Endothelial cell (in vitro differentiated cells): ENCODE results near the gene AVPI1. TPM values are rescaled to one million over a fixed set of nuclear protein-coding genes. Genes with fewer than 3 reads are reported as not detected.
A peak's percentile ranks its signal among the peaks of the same experiment; 100 is the strongest.
"Not testable (repeated sequence)": the region's sequence is repeated elsewhere in the genome, so short reads cannot be mapped to it uniquely, and the experiment has no call there.

Experiments
- DNase-seq: peaks from one replicate; pipeline ENCODE4 v3.0.0; 2021; ENCODE audit warnings: low spot score
- H3K27ac Mint-ChIP-seq: one replicate; pipeline ENCODE4 v1.8.0; 2021; ENCODE audit warnings: mixed read lengths, inconsistent platforms; ENCODE audit not compliant: unreplicated experiment
- H3K27me3 Mint-ChIP-seq: one replicate; pipeline ENCODE4 v1.8.0; 2021; ENCODE audit warnings: mild to moderate bottlenecking, moderate library complexity, mixed read lengths, inconsistent platforms; ENCODE audit not compliant: unreplicated experiment
- H3K36me3 Mint-ChIP-seq: one replicate; pipeline ENCODE4 v1.8.0; 2021; ENCODE audit warnings: mild to moderate bottlenecking, low read depth, mixed read lengths, inconsistent platforms; ENCODE audit not compliant: unreplicated experiment
- H3K4me1 Mint-ChIP-seq: one replicate; pipeline ENCODE4 v1.8.0; 2021; ENCODE audit warnings: mild to moderate bottlenecking, mixed read lengths, inconsistent platforms; ENCODE audit not compliant: unreplicated experiment
- H3K4me3 Mint-ChIP-seq: one replicate; pipeline ENCODE4 v1.8.0; 2021; ENCODE audit warnings: mild to moderate bottlenecking, mixed read lengths, inconsistent platforms; ENCODE audit not compliant: unreplicated experiment
- H3K9me3 Mint-ChIP-seq: one replicate; pipeline ENCODE4 v1.8.0; 2021; ENCODE audit warnings: mixed read lengths, inconsistent platforms; ENCODE audit not compliant: unreplicated experiment
- total RNA-seq: library from RNA; stranded (reverse); fragmentation: NEBNext Ultra II Directional; extraction: Animal tissue kit (Norgen Biotek cat#: 25700); gene quantifications from one replicate; pipeline ENCODE4 v1.2.1, GENCODE V29; 2021; ENCODE audit not compliant: unreplicated experiment
- TF ChIP-seq, protein P1 (sequence below): fragments of 200-600 bp; sonication (generic); IDR thresholded peaks from one replicate; pipeline ENCODE4 v1.5.0; 2021; ENCODE audit warnings: antibody characterized with exemption; ENCODE audit not compliant: unreplicated experiment

The AVPI1 gene
- total RNA-seq, 1 donor from 2014 or later, result 0.67 TPM

DNA sequence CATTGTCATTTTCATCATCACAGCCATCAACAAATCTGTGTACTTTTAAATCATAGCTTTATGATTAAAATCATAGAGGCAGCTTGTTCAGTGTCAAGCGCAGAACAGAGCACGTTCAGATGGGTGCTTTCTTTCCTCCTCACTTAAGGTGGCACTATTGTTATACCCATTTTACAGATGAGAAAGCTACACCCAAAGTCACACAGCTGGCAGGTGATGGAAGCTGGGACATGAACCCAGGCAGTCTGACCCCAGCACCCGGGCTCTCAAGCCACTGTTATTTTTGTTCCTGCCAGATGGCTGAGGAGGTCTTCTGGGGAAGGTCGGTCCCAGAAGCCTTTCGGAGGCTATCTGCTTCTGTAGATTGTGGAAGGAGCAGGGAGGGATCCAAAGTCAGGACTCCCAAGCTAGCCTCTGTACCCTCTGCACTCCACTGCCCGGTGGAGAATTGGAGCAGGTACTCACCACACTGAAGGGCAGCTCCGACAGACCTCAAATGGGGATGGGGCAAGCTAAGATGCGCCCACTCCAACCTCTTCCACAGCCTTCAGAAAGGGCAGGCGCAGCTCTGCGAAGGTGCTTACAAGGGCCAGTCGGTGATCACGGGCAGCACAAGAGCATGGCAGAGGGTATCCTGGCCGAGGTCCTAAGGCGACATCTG lies 610 bp downstream of the AVPI1 start:
- Mint-ChIP-seq H3K27me3 (peaks cover 6% of the 10 kb centered on the region), H3K4me1 (peaks cover 17% of the 10 kb centered on the region), H3K27ac (no peak overlapping the region), H3K4me3 (peak overlapping the region; percentile 84), H3K36me3 (no peaks in the 10 kb centered on the region), H3K9me3 (no peaks in the 10 kb centered on the region)
- TF ChIP-seq, protein P1, sequence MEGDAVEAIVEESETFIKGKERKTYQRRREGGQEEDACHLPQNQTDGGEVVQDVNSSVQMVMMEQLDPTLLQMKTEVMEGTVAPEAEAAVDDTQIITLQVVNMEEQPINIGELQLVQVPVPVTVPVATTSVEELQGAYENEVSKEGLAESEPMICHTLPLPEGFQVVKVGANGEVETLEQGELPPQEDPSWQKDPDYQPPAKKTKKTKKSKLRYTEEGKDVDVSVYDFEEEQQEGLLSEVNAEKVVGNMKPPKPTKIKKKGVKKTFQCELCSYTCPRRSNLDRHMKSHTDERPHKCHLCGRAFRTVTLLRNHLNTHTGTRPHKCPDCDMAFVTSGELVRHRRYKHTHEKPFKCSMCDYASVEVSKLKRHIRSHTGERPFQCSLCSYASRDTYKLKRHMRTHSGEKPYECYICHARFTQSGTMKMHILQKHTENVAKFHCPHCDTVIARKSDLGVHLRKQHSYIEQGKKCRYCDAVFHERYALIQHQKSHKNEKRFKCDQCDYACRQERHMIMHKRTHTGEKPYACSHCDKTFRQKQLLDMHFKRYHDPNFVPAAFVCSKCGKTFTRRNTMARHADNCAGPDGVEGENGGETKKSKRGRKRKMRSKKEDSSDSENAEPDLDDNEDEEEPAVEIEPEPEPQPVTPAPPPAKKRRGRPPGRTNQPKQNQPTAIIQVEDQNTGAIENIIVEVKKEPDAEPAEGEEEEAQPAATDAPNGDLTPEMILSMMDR, result no peak
- no peak for DNase-seq

DNA sequence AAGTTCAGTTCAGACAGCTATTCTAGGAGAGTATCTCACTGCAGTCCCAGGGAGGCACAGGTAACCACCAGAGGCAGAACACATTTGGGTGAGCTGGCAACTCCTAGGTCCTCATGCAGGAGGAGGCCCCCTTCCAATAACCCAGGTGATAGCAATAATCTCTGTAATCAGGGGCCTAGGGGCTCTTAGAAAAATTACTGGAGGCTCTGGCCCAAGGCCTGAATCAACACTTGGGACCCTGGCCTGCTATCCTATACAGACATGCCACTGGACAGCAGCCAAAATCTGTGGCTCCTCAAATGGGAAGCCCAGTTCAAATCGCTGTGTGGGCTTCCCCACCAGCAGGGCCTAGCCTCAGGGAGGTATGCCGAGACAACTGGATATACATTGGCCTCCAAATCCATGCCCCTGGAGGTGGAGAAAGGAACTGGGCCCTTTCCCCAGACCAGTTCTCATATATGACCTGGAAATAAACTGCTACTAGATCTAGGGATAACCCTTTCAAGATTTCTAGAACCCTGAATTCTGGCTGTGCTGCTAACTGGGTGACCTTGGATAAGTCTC lies 1.6 kb downstream of the AVPI1 start:
- Mint-ChIP-seq H3K9me3 (no peaks in the 10 kb centered on the region), H3K36me3 (no peaks in the 10 kb centered on the region), H3K4me3 (no peak overlapping the region), H3K27me3 (peaks cover 6% of the 10 kb centered on the region), H3K27ac (no peak overlapping the region), H3K4me1 (peaks cover 17% of the 10 kb centered on the region)
- TF ChIP-seq, protein P1, result peak; percentile 61
- DNase-seq, result peak; percentile 27

DNA sequence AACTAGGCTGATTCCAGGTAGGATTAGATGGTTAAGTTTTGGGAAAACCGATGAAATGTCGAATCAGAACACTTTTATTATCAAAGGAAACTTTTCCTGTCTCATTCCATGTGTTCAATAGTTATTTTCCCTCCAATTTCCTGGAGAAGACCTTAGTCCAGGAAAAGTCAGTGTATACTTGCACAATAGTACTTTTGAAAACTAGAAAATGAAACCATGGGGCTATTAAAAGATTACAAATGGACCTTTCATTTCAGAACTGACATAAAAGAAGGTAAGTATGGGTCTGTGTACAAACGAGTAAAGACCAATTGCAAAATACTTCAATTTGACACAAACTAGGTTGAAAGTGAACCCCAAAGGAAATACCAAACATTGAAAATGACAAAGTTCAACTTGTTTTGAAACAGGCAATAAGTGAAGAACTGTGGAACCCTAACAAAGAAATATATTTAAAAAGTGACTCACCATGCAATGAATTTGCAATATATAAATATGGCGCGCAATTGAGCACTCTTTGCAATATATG lies 2.1 kb downstream of the AVPI1 start:
- Mint-ChIP-seq H3K9me3 (no peaks in the 10 kb centered on the region), H3K4me3 (no peak overlapping the region), H3K27me3 (peaks cover 6% of the 10 kb centered on the region), H3K27ac (no peak overlapping the region), H3K4me1 (peaks cover 17% of the 10 kb centered on the region), H3K36me3 (no peaks in the 10 kb centered on the region)
- TF ChIP-seq, protein P1, result no peak
- DNase-seq, result no peak

DNA sequence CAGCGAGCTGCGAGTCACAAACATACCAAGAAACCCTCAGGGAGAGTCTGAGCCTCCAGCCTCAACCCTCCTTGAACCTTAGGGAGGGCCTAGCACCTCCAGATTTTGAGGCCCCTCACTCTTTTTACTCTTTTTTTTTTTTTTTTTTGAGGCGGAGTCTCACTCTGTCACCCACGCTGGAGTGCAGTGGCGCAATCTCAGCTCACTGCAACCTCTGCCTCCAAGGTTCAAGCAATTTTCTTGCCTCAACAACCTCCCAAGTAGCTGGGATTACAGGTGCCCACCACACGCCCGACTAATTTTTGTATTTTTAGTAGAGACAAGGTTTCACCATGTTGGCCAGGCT lies 2.7 kb downstream of the AVPI1 start:
- not testable (repeated sequence) for H3K27me3 Mint-ChIP-seq, H3K4me3 Mint-ChIP-seq, H3K9me3 Mint-ChIP-seq, DNase-seq, H3K36me3 Mint-ChIP-seq, H3K27ac Mint-ChIP-seq
- peaks cover 17% of the 10 kb centered on the region for H3K4me1 Mint-ChIP-seq

DNA sequence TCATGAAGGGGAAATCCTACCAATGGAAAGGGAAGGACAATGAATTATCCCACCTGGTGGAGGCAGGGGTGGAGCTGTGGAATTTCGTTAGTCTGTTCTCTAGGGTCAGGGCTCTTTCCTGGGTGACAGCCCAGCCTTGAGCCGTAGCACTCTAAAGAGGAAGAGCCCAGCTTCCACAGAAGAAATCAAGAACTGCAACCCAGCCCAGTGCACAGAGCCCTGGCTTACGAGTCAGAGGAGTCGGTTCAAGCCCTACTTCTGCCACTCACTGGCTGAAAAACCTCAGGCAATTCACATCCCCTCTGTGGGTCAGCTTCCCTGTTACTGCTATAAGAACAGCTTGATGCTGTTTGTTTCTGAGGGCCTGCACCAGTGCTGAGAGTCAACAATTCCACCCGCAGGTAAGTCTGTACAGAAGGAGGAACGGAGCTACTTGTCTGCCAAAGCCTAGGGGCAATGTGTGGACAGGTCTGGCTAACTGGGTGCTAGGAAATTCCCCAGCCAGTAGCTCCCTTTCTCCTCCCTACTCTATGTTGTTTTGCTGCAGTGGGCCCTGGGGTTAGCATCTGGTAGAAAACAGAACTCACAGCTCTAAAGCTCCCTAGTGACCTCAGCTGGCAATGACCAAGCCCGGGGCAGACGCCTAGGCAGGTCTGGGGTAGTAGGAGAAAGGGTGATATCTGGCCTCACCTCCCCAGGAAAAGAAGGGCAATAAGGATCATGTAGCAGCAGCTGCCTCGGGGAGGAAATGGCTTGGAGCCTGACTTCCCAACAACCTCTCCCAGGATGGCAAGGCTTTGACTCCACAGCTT lies 3.3 kb downstream of the AVPI1 start:
- Mint-ChIP-seq H3K36me3 (no peaks in the 10 kb centered on the region), H3K27ac (no peak overlapping the region), H3K4me3 (no peak overlapping the region), H3K27me3 (peaks cover 6% of the 10 kb centered on the region), H3K9me3 (no peaks in the 10 kb centered on the region), H3K4me1 (peaks cover 19% of the 10 kb centered on the region)
- TF ChIP-seq, protein P1, result no peak
- DNase-seq, result no peak
